Measurements from ENCODE around the gene YWHAE.

GRCh38 chr17:1365445-1366039 is 34.5 kb downstream of the YWHAE start:
- TF ChIP-seq POLR2AphosphoS2 (IDR thresholded peaks at IDR 0.05; ENCODE audit: low read length) (no peak), ZNF3 (CRISPR knock-in tag; IDR thresholded peaks at IDR 0.05) (no peak), EZH2 (IDR thresholded peaks at IDR 0.05; ENCODE audit: borderline replicate concordance, low read depth, low read length) (no peak), NFE2 (IDR thresholded peaks at IDR 0.05; ENCODE audit: low read depth) (no peak), TAF15 (IDR thresholded peaks at IDR 0.05; ENCODE audit: low read depth, low read length) (no peak), FOSL1 (tag; conservative IDR thresholded peaks at IDR 0.05) (no peak), ZBTB9 (CRISPR knock-in tag; IDR thresholded peaks at IDR 0.05) (no peak), HINFP (tag; conservative IDR thresholded peaks at IDR 0.05; ENCODE audit: low read depth) (no peak)
- TF ChIP-seq, protein P1, sequence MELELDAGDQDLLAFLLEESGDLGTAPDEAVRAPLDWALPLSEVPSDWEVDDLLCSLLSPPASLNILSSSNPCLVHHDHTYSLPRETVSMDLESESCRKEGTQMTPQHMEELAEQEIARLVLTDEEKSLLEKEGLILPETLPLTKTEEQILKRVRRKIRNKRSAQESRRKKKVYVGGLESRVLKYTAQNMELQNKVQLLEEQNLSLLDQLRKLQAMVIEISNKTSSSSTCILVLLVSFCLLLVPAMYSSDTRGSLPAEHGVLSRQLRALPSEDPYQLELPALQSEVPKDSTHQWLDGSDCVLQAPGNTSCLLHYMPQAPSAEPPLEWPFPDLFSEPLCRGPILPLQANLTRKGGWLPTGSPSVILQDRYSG (tag; conservative IDR thresholded peaks at IDR 0.05; ENCODE audit: low read depth) = no peak

Data from K562 (cell line).